ENCODE results near the gene DLG2.
A peak's percentile ranks its signal among the peaks of the same experiment; 100 is the strongest.

The DLG2 gene

GRCh38 chr11:85596886-85597285 is 30.3 kb downstream of the DLG2 start:
- H3K4me2 ChIP-seq (ENCODE audit: low read length, poor library complexity, severe bottlenecking): no peak overlapping the region
- no peak overlapping the region for H2BK15ac ChIP-seq (ENCODE audit: low read depth, poor library complexity, severe bottlenecking)
- no peak overlapping the region for H3K9ac ChIP-seq (ENCODE audit: low read length)
- no peak overlapping the region for H3K4ac ChIP-seq (ENCODE audit: low read depth in 1 of 2, low read length in 2 of 2)
- no peak overlapping the region for H4K91ac ChIP-seq (ENCODE audit: low read length)
- H3K27me3 ChIP-seq (ENCODE audit: control insufficient read depth in 1 of 2, insufficient read depth in 1 of 2, low read length in 2 of 2): no peaks in the 10 kb centered on the region
- H2AK5ac ChIP-seq (ENCODE audit: low read length, severe bottlenecking): no peak overlapping the region
- H2BK120ac ChIP-seq (ENCODE audit: low read depth, low read length): no peak overlapping the region
- no peak overlapping the region for H3K18ac ChIP-seq (ENCODE audit: low read depth in 1 of 2, low read length in 2 of 2)
- no peak overlapping the region for H3K27ac ChIP-seq (ENCODE audit: low read length, poor library complexity, severe bottlenecking)
- no peaks in the 10 kb centered on the region for H3K4me1 ChIP-seq (ENCODE audit: control insufficient read depth, insufficient read depth, low read depth, low read length)
- no peak overlapping the region for H2AFZ ChIP-seq (ENCODE audit: low read depth, low read length)
- no peaks in the 10 kb centered on the region for H3K9me3 ChIP-seq (ENCODE audit: control insufficient read depth, low read length)
- H3K36me3 ChIP-seq (ENCODE audit: control insufficient read depth in 1 of 2, insufficient read depth in 2 of 2, low read depth in 1 of 2, low read length in 2 of 2): no peaks in the 10 kb centered on the region
- H2BK5ac ChIP-seq (ENCODE audit: low read depth, low read length, poor library complexity, severe bottlenecking): no peak overlapping the region
- H3K79me1 ChIP-seq (replicated peaks; ENCODE audit: low read length, poor library complexity, severe bottlenecking): no peaks in the 10 kb centered on the region
- H3K14ac ChIP-seq (ENCODE audit: low read length in 2 of 2): no peak overlapping the region
- no peak overlapping the region for H2BK12ac ChIP-seq (ENCODE audit: low read length in 2 of 2)
- H3K4me3 ChIP-seq (ENCODE audit: insufficient read depth in 1 of 2, low read depth in 1 of 2, low read length in 2 of 2): no peak overlapping the region
- no peak for DNase-seq
- no peak overlapping the region for H3K23ac ChIP-seq (ENCODE audit: low read length in 2 of 2)
- H4K8ac ChIP-seq (ENCODE audit: low read length): no peak overlapping the region
- 78% methylated on average over 1 of the region's 2 CpGs for WGBS

- Histone ChIP-seq H2AK5ac (ENCODE audit: low read length, severe bottlenecking) (no peak overlapping the region), H3K18ac (ENCODE audit: low read depth in 1 of 2, low read length in 2 of 2) (no peak overlapping the region), H3K27ac (ENCODE audit: low read length, poor library complexity, severe bottlenecking) (no peak overlapping the region), H3K23ac (ENCODE audit: low read length in 2 of 2) (no peak overlapping the region), H3K79me1 (replicated peaks; ENCODE audit: low read length, poor library complexity, severe bottlenecking) (no peaks in the 10 kb centered on the region), H3K4me1 (ENCODE audit: control insufficient read depth, insufficient read depth, low read depth, low read length) (no peaks in the 10 kb centered on the region), H3K36me3 (ENCODE audit: control insufficient read depth in 1 of 2, insufficient read depth in 2 of 2, low read depth in 1 of 2, low read length in 2 of 2) (no peaks in the 10 kb centered on the region), H3K9ac (ENCODE audit: low read length) (no peak overlapping the region), H3K4me2 (ENCODE audit: low read length, poor library complexity, severe bottlenecking) (no peak overlapping the region), H4K8ac (ENCODE audit: low read length) (no peak overlapping the region), H2BK120ac (ENCODE audit: low read depth, low read length) (no peak overlapping the region), H3K9me3 (ENCODE audit: control insufficient read depth, low read length) (no peaks in the 10 kb centered on the region), H3K14ac (ENCODE audit: low read length in 2 of 2) (no peak overlapping the region), H2BK15ac (ENCODE audit: low read depth, poor library complexity, severe bottlenecking) (no peak overlapping the region), H3K27me3 (ENCODE audit: control insufficient read depth in 1 of 2, insufficient read depth in 1 of 2, low read length in 2 of 2) (no peaks in the 10 kb centered on the region), H2AFZ (ENCODE audit: low read depth, low read length) (no peak overlapping the region), H3K4ac (ENCODE audit: low read depth in 1 of 2, low read length in 2 of 2) (no peak overlapping the region), H2BK12ac (ENCODE audit: low read length in 2 of 2) (no peak overlapping the region), H3K4me3 (ENCODE audit: insufficient read depth in 1 of 2, low read depth in 1 of 2, low read length in 2 of 2) (no peak overlapping the region), H2BK5ac (ENCODE audit: low read depth, low read length, poor library complexity, severe bottlenecking) (no peak overlapping the region), H4K91ac (ENCODE audit: low read length) (no peak overlapping the region)
- DNase-seq: peak; percentile 60
These were observed 31.8 kb downstream of the DLG2 start for GRCh38 chr11:85595285-85595884.

GRCh38 chr11:85590848-85591483 is 36.2 kb downstream of the DLG2 start:
- no peak overlapping the region for H2BK5ac ChIP-seq (ENCODE audit: low read depth, low read length, poor library complexity, severe bottlenecking)
- H3K36me3 ChIP-seq (ENCODE audit: control insufficient read depth in 1 of 2, insufficient read depth in 2 of 2, low read depth in 1 of 2, low read length in 2 of 2): no peaks in the 10 kb centered on the region
- H3K4me2 ChIP-seq (ENCODE audit: low read length, poor library complexity, severe bottlenecking): no peak overlapping the region
- H2AK5ac ChIP-seq (ENCODE audit: low read length, severe bottlenecking): no peak overlapping the region
- 87% methylated on average over 4 of the region's 4 CpGs for WGBS
- no peak overlapping the region for H3K14ac ChIP-seq (ENCODE audit: low read length in 2 of 2)
- no peak overlapping the region for H3K9ac ChIP-seq (ENCODE audit: low read length)
- no peak overlapping the region for H4K91ac ChIP-seq (ENCODE audit: low read length)
- H3K4me3 ChIP-seq (ENCODE audit: insufficient read depth in 1 of 2, low read depth in 1 of 2, low read length in 2 of 2): no peak overlapping the region
- no peak overlapping the region for H2BK12ac ChIP-seq (ENCODE audit: low read length in 2 of 2)
- no peak overlapping the region for H3K4ac ChIP-seq (ENCODE audit: low read depth in 1 of 2, low read length in 2 of 2)
- no peaks in the 10 kb centered on the region for H3K4me1 ChIP-seq (ENCODE audit: control insufficient read depth, insufficient read depth, low read depth, low read length)
- no peak overlapping the region for H3K18ac ChIP-seq (ENCODE audit: low read depth in 1 of 2, low read length in 2 of 2)
- DNase-seq: peak; percentile 26
- no peak overlapping the region for H2BK15ac ChIP-seq (ENCODE audit: low read depth, poor library complexity, severe bottlenecking)
- no peak overlapping the region for H3K23ac ChIP-seq (ENCODE audit: low read length in 2 of 2)
- no peak overlapping the region for H4K8ac ChIP-seq (ENCODE audit: low read length)
- H3K27ac ChIP-seq (ENCODE audit: low read length, poor library complexity, severe bottlenecking): no peak overlapping the region
- no peak overlapping the region for H2AFZ ChIP-seq (ENCODE audit: low read depth, low read length)
- no peaks in the 10 kb centered on the region for H3K79me1 ChIP-seq (replicated peaks; ENCODE audit: low read length, poor library complexity, severe bottlenecking)
- H2BK120ac ChIP-seq (ENCODE audit: low read depth, low read length): no peak overlapping the region
- peaks cover 4% of the 10 kb centered on the region for H3K9me3 ChIP-seq (ENCODE audit: control insufficient read depth, low read length)
- no peaks in the 10 kb centered on the region for H3K27me3 ChIP-seq (ENCODE audit: control insufficient read depth in 1 of 2, insufficient read depth in 1 of 2, low read length in 2 of 2)

GRCh38 chr11:85589373-85589772 is 37.8 kb downstream of the DLG2 start:
- DNase-seq: no peak
- H2BK15ac ChIP-seq (ENCODE audit: low read depth, poor library complexity, severe bottlenecking): no peak overlapping the region
- H3K9ac ChIP-seq (ENCODE audit: low read length): no peak overlapping the region
- H3K79me1 ChIP-seq (replicated peaks; ENCODE audit: low read length, poor library complexity, severe bottlenecking): no peaks in the 10 kb centered on the region
- H3K18ac ChIP-seq (ENCODE audit: low read depth in 1 of 2, low read length in 2 of 2): no peak overlapping the region
- H3K4me1 ChIP-seq (ENCODE audit: control insufficient read depth, insufficient read depth, low read depth, low read length): no peaks in the 10 kb centered on the region
- no peak overlapping the region for H3K4me2 ChIP-seq (ENCODE audit: low read length, poor library complexity, severe bottlenecking)
- H2BK120ac ChIP-seq (ENCODE audit: low read depth, low read length): no peak overlapping the region
- H3K4ac ChIP-seq (ENCODE audit: low read depth in 1 of 2, low read length in 2 of 2): no peak overlapping the region
- no peak overlapping the region for H2AFZ ChIP-seq (ENCODE audit: low read depth, low read length)
- H4K91ac ChIP-seq (ENCODE audit: low read length): no peak overlapping the region
- no peak overlapping the region for H3K14ac ChIP-seq (ENCODE audit: low read length in 2 of 2)
- H3K27ac ChIP-seq (ENCODE audit: low read length, poor library complexity, severe bottlenecking): no peak overlapping the region
- H4K8ac ChIP-seq (ENCODE audit: low read length): no peak overlapping the region
- H2BK5ac ChIP-seq (ENCODE audit: low read depth, low read length, poor library complexity, severe bottlenecking): no peak overlapping the region
- no peaks in the 10 kb centered on the region for H3K36me3 ChIP-seq (ENCODE audit: control insufficient read depth in 1 of 2, insufficient read depth in 2 of 2, low read depth in 1 of 2, low read length in 2 of 2)
- no peak overlapping the region for H3K23ac ChIP-seq (ENCODE audit: low read length in 2 of 2)
- WGBS: 90% methylated on average over 2 of the region's 3 CpGs
- no peaks in the 10 kb centered on the region for H3K27me3 ChIP-seq (ENCODE audit: control insufficient read depth in 1 of 2, insufficient read depth in 1 of 2, low read length in 2 of 2)
- H3K9me3 ChIP-seq (ENCODE audit: control insufficient read depth, low read length): peaks cover 4% of the 10 kb centered on the region
- no peak overlapping the region for H2BK12ac ChIP-seq (ENCODE audit: low read length in 2 of 2)
- no peak overlapping the region for H3K4me3 ChIP-seq (ENCODE audit: insufficient read depth in 1 of 2, low read depth in 1 of 2, low read length in 2 of 2)
- H2AK5ac ChIP-seq (ENCODE audit: low read length, severe bottlenecking): no peak overlapping the region

Measured in mesenchymal stem cell (in vitro differentiated cells and primary cell).